Endothelial cell of umbilical vein (primary cell): ENCODE data around the gene WAPL. TPM values are rescaled to one million over a fixed set of nuclear protein-coding genes. Genes with fewer than 3 reads are reported as not detected.

Experiments used
- BruUV-seq: library from RNA; stranded (reverse); fragments of 400-500 nt; replicated peaks from 2 replicates; lab custom pipeline; 2021; lab: Mats Ljungman, UMichigan
- CTCF ChIA-PET: fragments of 300-600, 350-600 bp; sonication (Branson Sonifier 250); formaldehyde crosslinking; loops from one replicate; lab custom pipeline; 2021; ENCODE audit warnings: antibody characterized with exemption, inconsistent platforms; lab: Charles Lee
- POLR2A ChIA-PET: fragments of 300-600, 350-600 bp; sonication (Branson Sonifier 250); formaldehyde crosslinking; loops from one replicate; lab custom pipeline; 2021; ENCODE audit warnings: antibody characterized with exemption, inconsistent platforms; lab: Charles Lee
- DNase-seq: peaks from one replicate; pipeline ENCODE4 v3.0.0-alpha.2; 2011; ENCODE audit warnings: low read depth, low spot score
- FAIRE-seq: peaks from 2 replicates; lab custom pipeline; 2011; peaks lifted over from hg19 to GRCh38; lab: Jason Lieb, UNC
- H2AFZ ChIP-seq: 2 replicates; pipeline ENCODE4 v1.6.0; 2012; ENCODE audit warnings: low read depth, low read length, control low read depth, inconsistent platforms
- H3K27ac ChIP-seq: 2 replicates; pipeline ENCODE4 v1.5.1; 2011; ENCODE audit warnings: low read depth, mild to moderate bottlenecking, control low read depth, low read length, moderate library complexity; ENCODE audit not compliant: insufficient read depth
- H3K27me3 ChIP-seq, 2 experiments: 2 replicates each; pipeline versions ENCODE4 v1.6.0 to v1.6.1; 2011; ENCODE audit warnings: low read length in 2 of 2, mixed read lengths in 1 of 2; ENCODE audit not compliant: control insufficient read depth in 2 of 2, insufficient read depth in 2 of 2
- H3K36me3 ChIP-seq, 2 experiments: 2 replicates in 1 of 2; 3 replicates in 1 of 2; pipeline ENCODE4 v1.5.1; 2011; ENCODE audit warnings: low read length in 2 of 2, mild to moderate bottlenecking in 1 of 2, moderate library complexity in 1 of 2; ENCODE audit not compliant: control insufficient read depth in 2 of 2, insufficient read depth in 2 of 2; ENCODE audit errors: extremely low read depth in 1 of 2
- H3K4me1 ChIP-seq: 3 replicates; pipeline ENCODE4 v1.5.1; 2011; ENCODE audit warnings: mild to moderate bottlenecking, low read length; ENCODE audit not compliant: control insufficient read depth, insufficient read depth; ENCODE audit errors: extremely low read depth
- H3K4me2 ChIP-seq: 2 replicates; pipeline ENCODE4 v1.6.1; 2011; ENCODE audit warnings: low read length, control low read depth, mixed read lengths; ENCODE audit not compliant: insufficient read depth
- H3K4me3 ChIP-seq, 3 experiments: fragments of 200-600 bp in 1 of 3; sonication (generic), shearing (Covaris generic) in 1 of 3; replicated peaks in 1 of 3; 2 replicates each; pipeline ENCODE4 v1.5.1; 2011 to 2016; ENCODE audit warnings: control low read depth in 3 of 3, low read length in 3 of 3, mild to moderate bottlenecking in 2 of 3, inconsistent platforms in 1 of 3, low read depth in 1 of 3, moderate library complexity in 1 of 3; ENCODE audit not compliant: insufficient read depth in 1 of 3
- H3K79me2 ChIP-seq: 2 replicates; pipeline ENCODE4 v1.6.0; 2012; ENCODE audit warnings: low read length, inconsistent platforms; ENCODE audit not compliant: control insufficient read depth, insufficient read depth
- H3K9ac ChIP-seq: replicated peaks from 2 replicates; pipeline ENCODE3; 2011; ENCODE audit warnings: low read length, control low read depth; ENCODE audit not compliant: insufficient read depth; ENCODE audit errors: extremely low read depth
- H3K9me1 ChIP-seq: replicated peaks from 3 replicates; pipeline ENCODE4 v1.6.0; 2011; ENCODE audit warnings: mild to moderate bottlenecking, low read length; ENCODE audit not compliant: control insufficient read depth, insufficient read depth; ENCODE audit errors: extremely low read depth
- H3K9me3 ChIP-seq: replicated peaks from 2 replicates; pipeline ENCODE4 v1.5.1; 2012; ENCODE audit warnings: low read length, inconsistent platforms; ENCODE audit not compliant: control insufficient read depth, insufficient read depth
- H4K20me1 ChIP-seq: replicated peaks from 2 replicates; pipeline ENCODE3; 2011; ENCODE audit warnings: mild to moderate bottlenecking, low read length; ENCODE audit not compliant: control insufficient read depth, insufficient read depth; ENCODE audit errors: extremely low read depth
- CTCF ChIP-seq, 2 donors: IDR thresholded peaks; 1 replicate in 1 of 2; 2 replicates in 1 of 2; pipeline ENCODE4 v1.5.1; 2011; ENCODE audit warnings: low read length in 2 of 2, mild to moderate bottlenecking in 2 of 2, moderate library complexity in 2 of 2, control low read depth in 1 of 2, inconsistent platforms in 1 of 2, low read depth in 1 of 2; ENCODE audit not compliant: insufficient read depth in 1 of 2; ENCODE audit errors: extremely low read depth in 1 of 2
- EZH2 ChIP-seq: IDR thresholded peaks from 2 replicates; pipeline ENCODE4 v1.6.1; 2012; ENCODE audit warnings: borderline replicate concordance, low read depth, mild to moderate bottlenecking, moderate library complexity, low read length, inconsistent platforms; ENCODE audit not compliant: severe bottlenecking
- FOS ChIP-seq: IDR thresholded peaks from 2 replicates; pipeline ENCODE4 v1.6.1; 2011; ENCODE audit warnings: mild to moderate bottlenecking, low read length, moderate library complexity, borderline replicate concordance; ENCODE audit not compliant: insufficient read depth
- GATA2 ChIP-seq: IDR thresholded peaks from 2 replicates; pipeline ENCODE4 v1.7.0; 2011; ENCODE audit warnings: low read depth, mild to moderate bottlenecking, moderate library complexity, mixed read lengths, low read length; ENCODE audit not compliant: insufficient read length, insufficient read depth
- JUN ChIP-seq: IDR thresholded peaks from 2 replicates; pipeline ENCODE4 v1.6.1; 2011; ENCODE audit warnings: borderline replicate concordance, low read depth; ENCODE audit not compliant: insufficient read length, insufficient read depth
- MAX ChIP-seq: IDR thresholded peaks from 2 replicates; pipeline ENCODE4 v1.6.1; 2011; ENCODE audit not compliant: insufficient read depth, insufficient read length
- MYC ChIP-seq: IDR thresholded peaks from one replicate; pipeline ENCODE4 v1.6.1; 2011; ENCODE audit warnings: mild to moderate bottlenecking, low read depth, low read length
- POLR2A ChIP-seq: IDR thresholded peaks from 2 replicates; pipeline ENCODE4 v1.6.1; 2012; ENCODE audit warnings: low read depth, mild to moderate bottlenecking, control low read depth, low read length
- POLR2AphosphoS5 ChIP-seq: IDR thresholded peaks from 2 replicates; pipeline ENCODE4 v1.6.1; 2012; ENCODE audit warnings: low read depth, mild to moderate bottlenecking, control low read depth, low read length, moderate library complexity; ENCODE audit not compliant: insufficient read depth
- dilution Hi-C: fragments of 300-500 bp; cut with MboI; formaldehyde crosslinking; loops from one replicate; pipeline ENCODE4 v1.15.0; 2019; ENCODE audit warnings: low sequenced_read_pairs; ENCODE audit not compliant: extremely low pct_ligation_motif_present
- intact Hi-C: fragments of 100-400 bp; cut with micrococcal nuclease; formaldehyde crosslinking; loops from one replicate; pipeline ENCODE4 v1.10.0; 2022
- polyA plus RNA-seq, 4 experiments: library from polyadenylated mRNA; depleted of rRNA in 3 of 4; stranded (reverse) in 3 of 4; unstranded in 1 of 4; fragments of >200 nt; gene quantifications; 2 replicates each; pipeline versions ENCODE4 v1.2.1 to v1.2.3, GENCODE V29; 2011 to 2012; ENCODE audit warnings: missing spikeins in 1 of 4
- total RNA-seq: library from RNA; stranded (reverse); gene quantifications from 2 replicates; pipeline ENCODE4 v1.2.3, GENCODE V29; 2021

WAPL gene
- total and polyA plus RNA-seq, 2 donors (not counting 3 experiments of a cell fraction or from before 2014, with no cell fraction given), result 9.2 to 35.1 TPM

- H3K36me3 ChIP-seq, result no peaks in the 10 kb centered on the region
- dilution Hi-C loops, result no loop called here
These were observed 34.9 kb upstream of the WAPL start for GRCh38 chr10:86556532-86556931.

More at GRCh38 chr10:86556532-86556931, 34.9 kb upstream of the WAPL start:
- no peaks in the 10 kb centered on the region for H3K9me3 ChIP-seq
- ChIA-PET POLR2A (no interaction called here), CTCF (interaction anchor here (2.2 kb wide), 1 partner anchor 29 kb away, joined by 5 read pairs; no protein-coding TSS in a partner anchor)
- no peaks in the 10 kb centered on the region for H3K4me1 ChIP-seq
- H3K4me3 ChIP-seq, result no peak overlapping the region
- H3K27ac ChIP-seq, result no peak overlapping the region
- H3K27me3 ChIP-seq, result peaks cover 2 to 5% of the 10 kb centered on the region in 2 experiments
- no TSS peak for BruUV-seq
- TF ChIP-seq CTCF (IDR thresholded peaks at IDR 0.05; ENCODE audit: extremely low read depth in 1 of 2, insufficient read depth in 1 of 2, low read depth in 1 of 2, low read length in 2 of 2), result no peak
- no peak for TF ChIP-seq POLR2AphosphoS5
- TF ChIP-seq GATA2, result no peak
- no peak for TF ChIP-seq JUN
- no peak for TF ChIP-seq FOS
- no peak for TF ChIP-seq POLR2A
- no peak for TF ChIP-seq MAX
- no peak for TF ChIP-seq MYC
- no peak for TF ChIP-seq EZH2
- H3K79me2 ChIP-seq, result no peaks in the 10 kb centered on the region
- DNase-seq (no peak), FAIRE-seq (no peak)
- H3K4me2 ChIP-seq, result no peak overlapping the region
- H4K20me1 ChIP-seq, result no peaks in the 10 kb centered on the region
- H3K9ac ChIP-seq, result no peak overlapping the region
- intact Hi-C loops, result no loop called here
- H3K9me1 ChIP-seq, result no peaks in the 10 kb centered on the region
- H2AFZ ChIP-seq, result no peak overlapping the region
